SU-DHL-6 (cell line): ENCODE data around the gene TXNIP.

Experiments
- CTCF ChIP-seq: fragments of 200-600 bp; sonication (generic); IDR thresholded peaks from one replicate; pipeline ENCODE4 v1.5.1; 2017; ENCODE audit warnings: antibody characterized with exemption, mild to moderate bottlenecking, low read length, moderate library complexity; ENCODE audit not compliant: insufficient read depth, poor library complexity, severe bottlenecking
- EZH2phosphoT487 ChIP-seq: fragments of 200-600 bp; sonication (generic), shearing (Covaris generic); conservative IDR thresholded peaks from 2 replicates; pipeline ENCODE4 v1.6.1; 2018; ENCODE audit warnings: mild to moderate bottlenecking, antibody characterized with exemption, low read length, moderate library complexity, mixed read lengths

GRCh38 chr1:145987926-145988325 is 8.5 kb downstream of the TXNIP start:
- TF ChIP-seq CTCF = no peak
- TF ChIP-seq EZH2phosphoT487 = no peak
